HL-60 (cell line): ENCODE data around the gene ROCK1.

Source experiments
- CTCF ChIP-seq: IDR thresholded peaks from one replicate; pipeline ENCODE4 v1.5.1; 2011; ENCODE audit warnings: low read length, control low read depth, inconsistent platforms; ENCODE audit not compliant: insufficient read depth
- POLR2AphosphoS5 ChIP-seq: IDR thresholded peaks from 2 replicates; pipeline ENCODE4 v1.6.1; 2012; ENCODE audit warnings: low read depth

- TF ChIP-seq CTCF = no peak
- TF ChIP-seq POLR2AphosphoS5 = no peak
These were observed 122.9 kb downstream of the ROCK1 start for GRCh38 chr18:20988726-20989125.
